Activated T-helper 9 cell treated with anti-CD3 and anti-CD28 coated beads, Interleukin-2, amount 50 U/mL, for 16 hours (primary cell): Measurements from ENCODE around the gene TMEM187.
A peak's percentile ranks its signal among the peaks of the same experiment; 100 is the strongest.

Experiments
- DNase-seq: peaks from one replicate; pipeline ENCODE4 v3.0.0-alpha.2; 2020; ENCODE audit warnings: low read depth

Gene TMEM187

DNA sequence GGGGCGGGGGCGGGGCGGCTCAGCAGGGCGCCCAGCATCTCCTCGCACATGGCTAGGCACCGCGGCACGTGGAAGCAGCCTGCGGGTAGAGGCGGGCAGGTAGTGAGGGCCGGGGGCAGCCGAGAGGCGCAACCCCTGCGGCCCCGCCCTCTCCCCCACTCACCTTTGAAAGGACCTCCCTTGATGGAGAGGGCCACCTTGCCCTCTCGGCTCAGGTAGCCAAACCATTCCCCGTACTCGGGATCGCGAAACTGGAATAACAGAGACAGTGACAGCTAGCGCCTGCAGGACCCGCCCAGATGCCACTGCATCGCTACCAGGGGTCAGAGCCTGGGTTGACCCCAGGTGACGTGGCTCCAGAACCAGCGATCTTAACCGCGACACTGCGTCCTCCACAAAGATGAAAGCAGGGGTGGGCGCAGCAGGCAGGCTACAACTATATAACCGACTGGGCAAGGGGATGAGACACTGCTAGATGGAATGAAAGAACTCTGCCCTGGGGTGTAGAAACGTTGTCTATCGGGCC lies 37.2 kb upstream of the TMEM187 start:
- no peak for DNase-seq

DNA sequence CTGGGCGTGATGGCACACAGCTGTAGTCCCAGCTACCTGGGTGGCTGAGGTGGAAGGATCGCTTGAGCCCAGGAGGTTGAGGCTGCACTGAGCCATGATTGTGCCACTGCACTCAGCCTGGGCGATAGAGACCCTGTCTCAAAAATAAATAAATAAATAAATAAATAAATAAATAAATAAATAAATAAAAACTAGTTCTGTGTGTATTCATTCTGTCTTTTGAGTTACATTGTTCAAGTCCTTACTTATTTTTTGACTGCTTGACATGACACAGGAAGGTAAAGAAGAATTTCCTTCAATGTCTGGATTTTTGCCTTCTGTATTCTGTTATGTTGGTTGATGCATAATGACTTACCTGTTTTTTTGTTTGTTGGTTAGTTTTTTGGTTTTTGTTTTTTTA lies 35.5 kb upstream of the TMEM187 start:
- DNase-seq: no peak

DNA sequence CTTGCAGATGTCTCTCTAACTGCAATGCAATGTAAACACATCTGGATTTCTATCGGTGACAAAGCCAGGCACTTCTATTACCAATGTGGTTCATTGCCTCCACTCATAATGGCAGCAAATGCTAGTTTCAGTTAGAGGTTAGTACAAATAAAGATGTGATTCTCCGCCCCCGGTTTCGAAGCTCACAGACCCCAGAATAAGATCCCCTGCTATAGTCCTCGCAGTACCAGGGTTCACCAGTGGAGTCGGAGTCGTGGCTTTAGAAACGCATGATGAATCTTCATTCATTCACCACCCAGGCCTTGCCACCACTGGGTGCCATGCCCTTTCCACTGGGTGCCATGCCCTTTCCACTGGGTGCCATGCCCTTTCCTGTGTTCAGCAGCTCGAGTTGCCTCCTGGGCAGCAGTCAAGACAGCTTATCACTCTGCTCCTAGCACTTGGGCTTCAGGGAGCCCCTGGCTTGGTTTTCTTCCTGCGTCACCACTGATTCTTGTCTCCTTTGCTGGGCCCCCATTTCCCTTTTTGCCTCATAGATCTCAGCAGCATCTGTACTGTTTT lies 34.2 kb upstream of the TMEM187 start:
- DNase-seq: no peak

DNA sequence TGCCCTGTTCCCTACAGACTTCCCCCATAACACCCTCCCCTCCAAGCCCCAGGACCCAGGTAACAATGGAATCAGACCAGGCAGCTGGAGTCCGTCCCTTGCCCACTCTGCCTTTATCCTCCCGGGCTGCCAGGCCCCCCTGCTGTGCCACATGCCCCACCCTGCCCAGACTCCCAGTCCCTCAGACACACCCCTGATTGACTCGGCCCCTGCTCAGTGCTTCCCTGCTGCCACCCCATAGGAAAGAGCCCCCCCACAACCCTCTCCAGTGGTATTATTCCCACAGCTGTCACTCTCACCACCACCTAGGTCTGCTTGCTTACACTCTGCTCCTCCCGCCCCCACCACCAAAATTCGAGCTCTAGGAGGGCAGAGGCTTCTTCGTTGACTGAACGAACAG lies 33.0 kb upstream of the TMEM187 start:
- DNase-seq: no peak

DNA sequence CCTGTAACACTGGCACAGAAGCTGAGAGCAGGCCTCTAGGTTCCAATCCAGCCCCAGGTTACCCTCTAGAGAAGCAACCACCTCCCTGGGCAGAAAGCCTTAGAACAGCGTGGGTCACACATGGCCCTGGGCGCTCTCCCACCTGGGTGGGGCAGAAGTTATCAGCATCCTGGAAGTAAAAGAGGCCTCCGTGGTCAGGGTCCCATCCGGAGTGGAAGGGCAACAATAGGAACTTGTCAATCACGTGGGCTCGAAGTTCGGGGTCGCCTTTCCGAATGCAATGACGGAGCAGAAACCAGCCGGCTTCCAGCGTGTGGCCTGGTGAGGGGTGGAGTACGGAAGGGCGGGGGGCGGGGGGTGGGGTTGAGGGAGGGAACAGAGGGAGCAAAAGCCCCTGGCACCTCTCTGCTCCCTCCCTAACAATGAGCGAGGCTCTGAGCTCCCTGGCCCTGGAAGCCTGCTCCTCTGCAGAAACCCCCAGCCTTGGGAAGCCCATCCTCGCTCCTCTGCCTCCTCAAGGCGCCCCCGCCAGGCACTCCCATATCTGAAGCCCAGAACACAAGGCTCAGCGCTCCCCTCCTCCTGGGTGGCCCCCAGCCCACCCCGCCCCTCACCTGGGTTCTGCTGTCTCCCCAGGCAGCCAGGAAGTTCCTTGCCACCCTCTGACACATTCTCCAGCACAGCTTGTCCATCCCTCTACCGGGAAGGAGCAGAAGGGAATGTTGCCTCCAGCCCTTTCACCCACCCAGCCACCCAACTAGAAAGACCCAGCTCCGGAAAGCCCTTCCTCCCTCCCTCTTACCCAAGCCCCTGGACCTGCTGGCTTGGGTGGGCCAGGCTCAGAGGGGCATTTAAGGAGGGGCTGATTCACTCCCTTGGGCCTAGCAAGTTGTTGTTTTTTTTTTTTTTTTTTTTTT lies 31.0 kb upstream of the TMEM187 start:
- DNase-seq: no peak

DNA sequence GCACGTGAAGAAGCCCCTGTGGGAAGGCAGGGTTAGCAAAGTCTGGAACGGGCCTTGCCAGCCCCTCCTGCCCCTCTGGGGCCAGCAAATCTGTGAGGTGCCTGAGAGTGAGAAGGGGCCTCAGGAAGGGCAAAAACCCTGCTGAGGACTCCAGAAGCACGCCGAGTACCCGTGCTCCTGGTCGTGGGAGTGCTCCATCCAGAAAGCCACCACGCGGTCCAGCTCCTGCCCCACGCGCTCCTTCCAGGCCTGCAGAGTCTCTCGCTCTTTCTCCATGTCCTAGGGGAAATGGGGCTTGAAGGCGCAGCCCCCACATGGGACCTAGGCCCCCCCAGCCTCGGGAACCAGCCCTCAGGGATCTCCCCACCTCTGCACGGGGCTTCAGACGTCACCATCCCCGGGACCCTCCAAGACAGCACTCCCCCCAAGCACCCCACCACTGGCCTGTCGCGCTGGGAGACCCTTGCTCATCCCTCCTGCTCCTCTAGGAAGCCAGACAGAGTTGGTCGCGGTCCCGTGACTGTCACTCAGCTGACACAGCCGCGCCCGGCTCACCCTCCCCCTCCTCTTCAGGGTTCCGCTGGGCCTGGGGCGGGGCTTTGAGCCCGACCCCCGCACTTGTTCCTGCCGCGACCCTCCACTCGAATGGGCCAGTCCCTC lies 28.3 kb upstream of the TMEM187 start, which contains the start of gene RENBP:
Gene RENBP (minus strand): TSS at position 504 of the 660 bp plus-strand sequence. CDS start 33 bp downstream, at position 471.
- no peak for DNase-seq

DNA sequence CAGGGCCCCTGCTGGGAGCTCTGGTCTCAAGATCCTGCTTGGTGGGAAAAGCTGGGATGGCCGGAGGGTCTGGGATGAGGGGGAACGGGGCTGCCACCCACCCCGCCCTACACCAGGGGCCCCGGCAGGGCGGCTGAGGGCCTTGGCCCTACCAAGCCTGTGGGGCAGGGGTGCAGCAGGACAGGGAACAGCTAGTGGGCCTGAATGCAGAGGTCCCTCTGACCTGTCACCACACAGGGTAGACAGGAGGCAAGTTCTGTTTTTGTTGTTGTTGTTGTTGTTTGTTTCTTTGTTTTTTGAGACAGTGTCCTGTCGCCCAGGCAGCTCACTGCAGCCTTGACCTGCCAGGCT lies 27.8 kb upstream of the TMEM187 start:
- no peak for DNase-seq

DNA sequence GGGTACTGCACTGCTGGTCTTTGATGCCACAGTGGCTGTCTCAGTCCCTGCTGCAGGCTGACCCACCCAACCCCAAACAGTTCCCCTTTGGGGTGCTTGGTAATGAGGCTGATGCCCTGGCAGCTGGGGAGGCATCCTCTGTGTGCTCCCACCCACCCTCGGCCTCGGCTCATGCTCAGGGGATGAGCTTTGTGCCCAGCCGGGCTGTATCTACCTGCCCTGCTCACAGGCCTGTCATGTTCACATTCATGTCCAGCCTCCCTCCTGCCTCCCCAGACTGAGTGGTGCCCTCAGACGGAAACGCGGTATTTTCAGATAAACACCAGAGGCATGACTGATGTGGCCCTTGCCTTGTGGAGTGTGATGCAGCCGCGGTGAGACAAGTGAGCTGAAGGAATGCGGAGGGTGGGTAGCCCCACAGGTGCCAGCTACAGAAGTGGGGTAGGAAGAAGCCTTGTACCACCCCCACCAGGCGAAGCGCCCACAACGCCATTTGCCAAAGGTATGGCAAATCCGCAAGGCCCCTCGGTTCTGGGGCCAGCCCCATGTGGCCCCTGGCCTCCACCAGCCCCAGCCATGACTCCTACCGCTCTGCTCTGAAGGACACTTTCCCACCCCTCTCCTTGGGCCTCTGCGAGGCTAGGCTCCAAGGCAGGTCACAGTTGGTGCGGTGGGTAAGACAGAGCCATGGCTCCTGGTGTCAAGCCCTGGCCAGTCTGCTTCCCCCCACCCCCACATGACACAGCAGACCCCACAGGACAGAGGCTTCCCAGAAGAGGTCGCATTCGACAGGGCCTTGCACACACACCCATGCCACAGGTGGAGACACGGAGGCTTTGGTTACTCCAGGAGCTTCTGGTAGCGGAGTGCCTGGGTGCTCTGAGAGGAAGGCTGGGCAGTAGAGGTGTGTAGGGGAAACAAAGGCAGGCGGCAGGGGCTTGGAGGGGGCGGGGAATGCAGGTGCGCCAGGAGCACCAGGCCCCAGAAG lies 26.3 kb upstream of the TMEM187 start:
- DNase-seq: no peak

DNA sequence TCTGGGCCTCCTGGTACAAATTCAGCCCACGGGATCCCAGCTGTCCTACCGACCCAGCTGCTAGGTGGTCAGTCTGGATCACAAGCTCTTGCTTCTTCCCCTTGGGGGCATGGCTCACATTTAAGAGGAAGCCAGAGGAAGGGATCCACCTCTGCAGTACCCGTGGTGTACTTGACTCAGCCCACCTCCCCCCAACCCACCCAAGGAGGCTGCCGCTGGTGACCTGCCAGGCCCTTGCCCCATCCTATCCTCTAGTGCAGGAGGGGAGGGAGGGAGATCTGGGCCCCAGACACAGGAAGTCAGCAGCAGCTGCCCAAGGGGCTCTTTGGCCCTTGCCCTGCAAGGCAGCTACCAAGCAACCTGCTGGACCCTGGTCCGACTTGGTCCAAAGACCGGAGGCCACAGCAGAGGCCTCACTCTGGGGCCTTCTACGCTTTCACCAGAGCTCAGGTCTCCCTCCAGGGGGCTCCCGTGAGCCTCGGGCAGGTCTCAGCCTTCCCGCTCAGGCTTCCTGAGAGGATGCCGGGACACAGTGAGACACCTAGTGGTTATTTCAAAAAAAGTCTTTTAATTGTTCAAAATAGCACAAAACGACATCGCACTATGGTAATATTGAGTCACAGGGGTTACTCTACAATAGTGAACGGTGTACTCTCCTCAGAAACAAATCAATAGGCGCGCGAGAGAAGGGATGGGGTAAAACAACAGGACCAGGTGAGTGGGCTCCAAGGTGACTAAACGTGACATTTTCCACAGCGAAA lies 25.4 kb upstream of the TMEM187 start:
- peak; percentile 66 for DNase-seq

DNA sequence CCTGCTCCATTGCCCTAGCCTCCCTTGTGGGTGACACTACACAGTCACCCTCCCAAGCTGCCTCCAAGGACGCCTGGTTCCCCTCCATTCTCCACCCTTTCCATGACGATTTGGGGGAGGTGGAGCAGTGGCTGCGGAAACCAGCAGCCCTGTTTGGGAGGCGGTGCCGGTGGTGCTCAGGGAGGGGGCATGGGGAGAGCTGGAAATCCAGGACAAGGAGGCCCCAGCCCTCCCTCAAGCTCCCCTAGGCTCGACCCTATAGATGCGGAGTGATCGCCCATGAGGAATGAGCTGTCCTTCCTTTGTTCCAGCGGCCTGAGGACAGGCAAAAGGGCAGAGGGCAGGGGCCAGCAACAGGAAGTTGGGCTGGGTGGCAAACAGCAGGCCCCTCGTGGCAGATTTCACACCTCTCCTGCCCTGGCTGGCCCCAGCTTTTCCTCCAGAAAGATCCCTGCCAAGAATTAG lies 24.5 kb upstream of the TMEM187 start:
- DNase-seq: no peak

DNA sequence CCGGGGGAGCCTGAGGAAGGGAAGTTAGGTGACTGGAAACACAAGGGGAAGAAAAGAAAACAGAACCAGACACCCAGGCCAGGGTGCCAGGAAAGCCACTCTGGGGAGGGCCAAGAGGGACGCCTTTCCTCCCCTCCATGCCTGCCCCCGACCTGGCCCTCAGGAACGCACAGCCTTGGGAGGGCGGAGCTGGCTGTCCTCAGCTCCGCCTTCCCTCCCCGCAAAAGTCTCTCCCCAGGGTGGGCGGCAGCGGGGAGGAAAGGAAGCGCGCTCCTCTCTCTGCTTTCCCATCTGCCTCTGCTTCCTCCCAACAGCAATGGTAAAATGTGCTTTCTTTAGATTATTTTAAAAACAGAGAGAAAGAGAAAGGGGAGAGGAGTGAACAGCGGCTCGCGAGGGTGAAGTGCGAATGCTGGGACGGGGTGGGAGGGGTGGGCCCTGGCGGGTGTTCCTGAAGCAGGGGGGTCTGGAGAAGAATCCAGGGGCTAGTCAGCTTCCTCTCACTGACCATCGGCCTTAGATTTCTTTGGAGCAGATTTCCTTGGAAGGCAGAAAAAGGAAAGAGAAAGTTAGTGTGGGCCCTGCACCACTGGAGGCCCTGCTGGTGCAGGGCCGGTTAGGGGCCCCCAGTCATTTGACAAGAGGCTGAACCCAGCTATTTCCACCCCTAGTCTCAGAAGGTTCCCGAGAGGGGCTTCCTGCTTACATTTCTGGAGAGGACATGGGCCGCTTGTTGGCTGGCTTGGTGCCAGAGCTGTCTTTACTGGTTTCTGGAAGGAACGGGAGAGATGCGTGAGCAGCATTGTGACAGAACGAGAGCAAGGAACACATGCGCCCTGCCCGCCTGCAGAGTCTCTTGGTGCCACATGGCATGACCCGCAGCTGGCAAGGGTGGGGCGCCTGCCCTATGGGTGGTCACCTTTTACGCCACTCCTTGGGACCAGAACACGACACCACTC lies 23.4 kb upstream of the TMEM187 start:
- no peak for DNase-seq

DNA sequence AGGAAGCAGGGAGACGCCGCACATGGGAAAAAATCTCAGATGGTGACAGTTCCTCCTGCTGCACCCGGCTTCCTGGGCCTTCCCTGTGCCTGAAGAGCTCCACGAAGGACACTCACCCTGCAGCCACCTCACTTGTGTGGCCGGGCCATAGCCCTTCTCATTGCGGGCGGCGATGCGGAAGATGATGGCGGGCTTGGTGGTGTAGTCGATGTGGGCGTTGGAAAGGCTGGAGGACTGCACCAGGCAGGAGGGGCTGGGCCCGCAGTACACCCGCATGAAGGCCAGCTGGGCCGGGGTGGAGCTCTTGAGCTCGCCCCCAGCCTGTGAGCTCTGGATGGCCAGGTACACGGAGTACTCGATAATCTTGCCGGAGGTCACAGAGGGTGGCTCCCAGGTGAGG lies 22.4 kb upstream of the TMEM187 start:
- DNase-seq: no peak

DNA sequence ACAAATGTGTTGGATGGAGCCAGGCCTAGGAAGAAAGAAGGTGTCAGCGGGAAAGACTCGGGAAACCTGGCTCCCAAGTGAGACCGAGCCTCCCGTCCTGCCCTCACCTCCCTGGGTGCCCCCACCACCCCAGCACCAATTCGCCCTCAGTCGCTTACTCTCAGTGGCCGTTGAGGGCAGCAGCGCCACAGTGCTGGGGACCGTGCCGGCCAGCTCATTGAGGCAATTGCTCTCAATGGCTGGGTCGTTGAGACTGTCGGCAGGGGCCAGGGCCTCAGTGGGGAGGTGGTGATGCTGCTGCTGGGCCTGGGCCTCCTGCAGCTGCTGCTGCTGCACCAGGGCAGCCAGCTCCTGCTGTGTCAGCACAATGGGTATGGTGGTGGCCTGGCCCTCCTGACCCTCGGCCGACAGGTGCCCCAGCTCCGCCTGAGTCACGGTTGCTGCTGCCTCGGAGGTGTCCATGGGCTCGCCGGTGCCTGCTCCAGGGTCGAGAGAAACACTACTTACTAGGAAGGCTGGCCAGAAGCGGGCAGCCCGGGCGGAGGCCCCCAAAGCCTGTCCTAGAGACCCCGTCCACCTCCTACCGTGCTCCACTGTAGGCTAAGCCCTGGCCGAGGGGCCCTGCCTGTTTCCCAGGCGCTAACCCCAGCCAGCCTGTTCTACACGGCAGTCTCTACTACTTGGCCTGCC lies 20.7 kb upstream of the TMEM187 start:
- no peak for DNase-seq

DNA sequence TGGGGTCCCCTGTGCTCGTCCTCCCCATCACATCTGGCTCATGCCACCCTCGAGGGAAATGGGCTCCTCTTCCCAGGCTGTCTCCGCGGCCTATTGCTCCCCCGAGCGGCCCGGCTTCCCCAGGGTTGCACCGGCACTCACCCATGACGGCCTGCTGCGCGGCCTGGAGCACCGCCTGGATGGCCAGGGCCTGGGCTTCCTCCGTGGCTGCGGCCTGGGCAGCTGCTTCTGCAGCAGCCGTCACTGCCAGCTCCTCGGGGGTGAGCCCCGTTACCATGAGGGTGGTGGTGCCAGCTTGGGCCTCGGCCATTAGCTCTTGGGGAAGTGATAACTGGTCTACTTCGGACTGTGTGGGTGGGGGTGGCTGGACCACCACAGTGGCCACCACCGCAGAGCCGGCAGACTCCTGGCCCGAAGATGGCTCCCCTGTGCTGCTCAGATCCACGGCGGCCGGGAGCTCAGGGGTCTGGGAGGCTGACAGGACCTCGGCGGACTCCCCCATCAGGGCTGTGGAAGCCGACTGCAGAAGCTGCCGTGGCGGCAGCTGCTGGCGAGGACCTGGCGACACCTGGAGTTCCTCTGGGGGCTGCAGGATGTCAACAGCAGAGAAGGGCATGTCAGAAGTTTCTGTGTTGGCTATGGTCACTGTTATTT lies 20.1 kb upstream of the TMEM187 start:
- DNase-seq: no peak

DNA sequence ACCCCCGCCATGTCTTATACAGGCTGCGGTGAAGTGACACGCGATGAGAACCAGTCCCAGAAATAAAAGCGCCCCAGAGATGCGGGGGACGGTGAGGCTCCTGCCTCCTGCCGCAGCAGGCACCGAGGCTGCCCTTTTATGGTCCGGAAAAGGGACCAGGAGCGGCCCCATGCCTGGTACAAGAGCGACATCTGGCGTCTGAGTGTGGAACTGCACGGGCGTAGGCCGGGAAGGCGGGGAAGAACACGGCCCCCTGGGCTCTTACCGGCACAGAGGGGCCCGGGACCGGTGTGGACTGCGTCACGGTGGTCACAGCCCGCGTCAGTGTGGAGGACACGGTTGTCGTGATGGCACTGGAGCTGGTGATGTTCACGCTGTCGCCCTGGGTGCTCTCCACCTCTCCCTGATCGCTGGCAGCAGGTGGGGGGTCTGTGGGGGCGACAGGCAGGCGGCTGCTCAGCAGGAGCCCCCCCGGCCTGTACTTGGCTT lies 19.2 kb upstream of the TMEM187 start:
- peak; percentile 71 for DNase-seq

DNA sequence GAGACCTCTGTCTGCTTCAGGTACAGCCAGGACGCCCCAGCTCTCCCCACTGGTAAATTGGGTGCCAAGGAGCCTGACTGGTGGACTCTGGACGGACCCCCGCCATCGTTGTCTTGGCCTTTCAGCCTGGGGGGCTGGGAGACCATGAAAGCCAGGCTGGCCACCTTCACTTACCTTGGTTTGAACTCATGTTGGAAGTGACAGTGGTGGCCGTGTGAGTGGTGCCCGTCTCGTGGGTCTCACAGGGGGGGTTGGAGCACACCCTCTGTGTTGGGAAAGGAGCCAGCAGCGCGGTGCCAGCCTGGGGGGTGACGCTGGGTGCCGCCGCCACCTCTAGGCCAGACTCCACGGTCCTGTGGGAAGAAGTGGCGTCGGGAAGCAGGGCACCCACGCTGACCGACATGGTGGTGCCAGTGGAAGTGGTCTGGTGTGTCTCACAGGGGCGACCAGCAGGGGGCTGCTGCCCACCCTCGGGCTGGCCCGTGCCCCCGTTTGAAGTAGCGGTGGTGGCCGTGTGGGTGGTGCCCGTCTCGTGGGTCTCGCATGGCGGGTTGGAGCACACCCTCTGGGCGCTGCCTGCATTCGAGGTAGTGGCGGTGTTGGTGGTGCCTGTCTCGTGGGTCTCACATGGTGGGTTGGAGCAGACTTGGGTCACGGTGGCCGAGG lies 18.5 kb upstream of the TMEM187 start:
- DNase-seq: no peak

DNA sequence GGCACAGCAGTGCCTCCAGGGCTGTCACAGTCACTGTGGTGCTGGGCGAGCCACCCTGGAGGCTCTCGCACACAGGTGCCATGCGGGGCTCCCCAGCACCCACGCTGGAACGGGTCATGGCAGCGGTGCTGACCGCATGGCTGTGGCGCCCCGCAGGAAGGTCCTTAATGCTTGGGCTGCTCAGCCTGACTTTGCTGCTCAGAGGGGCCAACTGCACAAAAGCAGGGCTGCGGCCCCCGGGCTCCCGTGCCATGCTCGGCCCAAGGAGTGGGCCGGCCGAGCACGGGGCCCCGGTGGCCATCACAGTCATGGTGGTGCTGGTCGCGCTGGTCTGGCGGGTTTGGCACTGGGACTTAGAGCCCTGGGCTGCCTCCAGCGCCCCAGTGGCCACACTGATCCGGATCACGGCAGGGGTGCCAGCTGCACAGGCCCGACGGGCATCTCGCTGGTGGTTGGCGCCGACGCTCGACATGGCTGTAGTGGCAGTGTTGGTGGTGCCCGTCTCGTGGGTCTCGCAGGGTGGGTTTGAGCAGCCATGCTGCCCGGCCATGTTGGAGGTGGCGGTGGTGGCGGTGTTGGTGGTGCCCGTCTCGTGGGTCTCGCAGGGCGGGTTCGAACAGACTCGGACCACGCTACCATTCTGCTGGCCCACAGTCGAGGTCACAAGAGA lies 17.9 kb upstream of the TMEM187 start:
- DNase-seq: no peak
